OCI-LY1 (cell line): ENCODE results near the gene NUBPL.

ENCODE experiments used
- CTCF ChIP-seq: fragments of 200-600 bp; sonication (generic), shearing (Covaris generic); IDR thresholded peaks from 2 replicates; pipeline ENCODE4 v1.5.1; 2017; ENCODE audit warnings: mild to moderate bottlenecking, antibody characterized with exemption, low read length, moderate library complexity, mixed read lengths
- EZH2 ChIP-seq: fragments of 200-600 bp; sonication (generic), shearing (Covaris generic); IDR thresholded peaks from 2 replicates; pipeline ENCODE4 v1.8.0; 2017; ENCODE audit warnings: borderline replicate concordance, mixed run types, mild to moderate bottlenecking, antibody characterized with exemption, low read length, moderate library complexity, mixed read lengths

GRCh38 chr14:31825459-31825858, 264.3 kb downstream of the NUBPL start:
- TF ChIP-seq EZH2: no peak
- no peak for TF ChIP-seq CTCF
